ENCODE results near the gene PLEKHA1.
A peak's percentile ranks its signal among the peaks of the same experiment; 100 is the strongest.

PLEKHA1 gene

DNA sequence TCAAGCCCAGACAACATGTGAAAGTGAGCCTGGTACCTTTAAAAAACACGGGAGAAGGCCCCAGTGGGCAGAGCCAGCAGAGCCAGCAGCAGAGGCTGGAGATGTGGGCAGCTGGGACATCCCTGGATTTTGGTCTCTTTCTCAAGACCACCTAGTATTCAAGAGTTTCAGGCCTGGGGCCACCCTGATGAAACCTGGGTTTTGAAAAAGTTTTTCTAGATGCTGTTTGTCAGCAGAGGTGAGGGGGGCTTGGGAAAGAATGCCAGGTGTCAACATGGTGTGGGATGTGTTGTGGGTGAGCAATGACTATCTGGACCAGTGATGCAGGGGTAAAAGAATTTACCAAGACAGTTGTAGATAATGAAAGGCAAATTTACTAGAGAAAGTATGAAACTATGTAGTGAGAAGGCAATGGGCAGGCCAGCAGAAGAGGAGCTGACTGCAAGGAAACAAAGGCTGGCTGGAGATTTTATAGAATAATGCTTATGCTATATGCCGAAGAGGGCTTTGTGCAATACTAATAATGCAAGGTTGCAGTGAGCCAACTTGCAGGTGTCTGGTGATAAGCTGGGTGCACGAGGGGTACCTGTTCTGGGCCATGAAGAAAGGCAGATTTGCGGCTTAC is 28.1 kb upstream of the PLEKHA1 start:
- no peak for DNase-seq (ENCODE audit: low read depth, low spot score)
- no peak overlapping the region for H3K27ac ChIP-seq

DNA sequence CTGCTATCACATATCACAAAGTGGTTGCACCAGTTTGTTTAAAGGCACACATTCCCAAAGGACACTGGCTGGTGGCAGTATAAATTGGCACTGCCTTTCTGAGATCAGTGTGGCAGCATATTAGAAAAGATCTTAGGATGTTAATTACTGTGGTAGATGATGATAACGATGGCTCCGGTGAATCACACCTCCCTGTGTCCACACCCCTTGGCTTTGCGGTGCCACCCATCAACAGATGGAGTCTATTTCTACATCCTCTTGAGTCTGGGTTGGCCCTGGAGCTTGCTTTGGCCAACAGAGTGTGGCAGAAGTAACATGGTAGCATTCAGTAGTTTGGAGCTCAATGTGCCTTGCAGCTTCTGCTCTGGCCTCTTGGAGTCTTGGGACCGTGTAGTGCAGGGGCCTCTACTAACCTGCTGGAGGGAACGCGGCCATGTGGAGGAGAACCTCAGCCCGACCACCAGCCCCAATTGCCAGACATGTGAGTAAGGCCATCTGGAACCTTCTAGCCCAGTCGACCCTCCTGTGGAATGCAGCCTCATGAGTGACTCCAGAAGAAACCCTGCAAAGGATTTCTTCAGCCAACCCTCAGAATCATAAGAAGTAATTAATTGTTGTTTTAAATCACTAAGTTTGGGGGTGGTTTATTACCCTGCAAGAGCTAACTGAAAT is 27.2 kb upstream of the PLEKHA1 start:
- no peak for DNase-seq (ENCODE audit: low read depth, low spot score)
- H3K27ac ChIP-seq = no peak overlapping the region

DNA sequence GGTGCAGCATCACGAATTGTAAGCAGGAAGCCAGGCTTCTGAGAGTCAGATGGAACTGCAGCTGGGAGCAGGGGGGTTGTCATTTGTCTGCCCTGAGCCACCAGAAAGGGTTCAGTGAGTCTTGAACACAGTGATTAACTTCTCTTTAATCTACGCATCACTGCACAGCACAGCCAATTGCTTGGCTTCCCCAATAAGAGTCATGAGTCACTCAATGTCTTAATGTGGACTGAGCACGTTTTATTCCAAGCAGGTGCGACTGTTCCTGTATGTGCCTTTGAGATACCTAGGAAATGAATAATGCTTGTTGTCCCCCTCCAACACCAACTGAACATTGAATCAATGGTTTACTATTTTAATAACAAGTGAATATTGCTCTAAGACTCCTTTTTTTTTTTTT is 26.0 kb upstream of the PLEKHA1 start:
- DNase-seq (ENCODE audit: low read depth, low spot score) = no peak
- H3K27ac ChIP-seq = no peak overlapping the region

DNA sequence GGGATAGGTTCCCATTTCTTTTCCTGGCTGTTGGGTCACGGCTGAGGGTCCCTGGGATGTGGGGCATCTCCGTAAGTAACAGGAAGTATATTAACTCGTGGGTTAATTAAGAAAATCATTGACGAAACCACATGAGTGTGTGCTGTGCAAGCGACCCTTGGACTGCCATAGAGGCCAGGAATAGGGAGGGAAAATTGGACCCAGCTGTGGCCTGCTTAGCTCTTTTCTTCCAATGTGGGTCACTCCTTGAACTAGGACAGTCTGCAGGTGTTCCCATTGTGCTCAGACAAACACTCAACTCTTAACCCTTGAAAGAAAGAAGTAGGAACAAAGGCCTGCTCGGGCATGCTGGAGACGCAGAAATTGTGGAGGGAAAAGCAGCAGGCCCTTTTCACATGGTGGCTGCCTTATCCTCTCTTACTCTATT is 25.6 kb upstream of the PLEKHA1 start:
- no peak for DNase-seq (ENCODE audit: low read depth, low spot score)
- H3K27ac ChIP-seq = no peak overlapping the region

DNA sequence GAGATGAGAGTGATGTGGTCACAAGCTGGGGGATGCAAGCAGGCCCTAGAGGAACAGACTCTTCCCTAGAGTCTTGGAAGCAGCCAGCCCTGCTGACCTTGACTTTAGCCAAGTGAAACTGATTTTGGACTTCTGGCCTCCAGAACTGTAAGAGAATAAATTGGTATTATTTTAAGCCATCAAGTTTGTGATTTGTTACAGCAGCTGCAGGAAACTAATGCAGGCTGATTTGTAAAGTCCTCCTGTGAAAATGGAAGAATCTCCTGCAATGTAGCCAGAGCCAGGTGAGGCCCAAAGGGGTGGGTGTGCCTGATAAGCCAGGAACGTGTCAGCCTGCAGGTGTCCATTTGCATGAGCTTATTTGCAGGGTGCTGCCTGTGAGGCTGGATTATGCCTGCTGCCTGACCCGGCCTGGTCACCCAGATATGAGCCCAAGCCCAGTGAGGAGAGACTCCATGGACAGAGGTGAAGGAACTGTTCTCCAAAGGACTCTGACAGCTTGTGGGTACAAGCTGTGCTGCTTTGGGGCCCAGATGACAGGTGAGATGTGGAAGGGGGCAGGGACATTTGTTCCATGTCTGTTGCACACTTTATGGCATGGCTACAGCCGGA is 24.6 kb upstream of the PLEKHA1 start:
- no peak overlapping the region for H3K27ac ChIP-seq
- no peak for DNase-seq (ENCODE audit: low read depth, low spot score)

DNA sequence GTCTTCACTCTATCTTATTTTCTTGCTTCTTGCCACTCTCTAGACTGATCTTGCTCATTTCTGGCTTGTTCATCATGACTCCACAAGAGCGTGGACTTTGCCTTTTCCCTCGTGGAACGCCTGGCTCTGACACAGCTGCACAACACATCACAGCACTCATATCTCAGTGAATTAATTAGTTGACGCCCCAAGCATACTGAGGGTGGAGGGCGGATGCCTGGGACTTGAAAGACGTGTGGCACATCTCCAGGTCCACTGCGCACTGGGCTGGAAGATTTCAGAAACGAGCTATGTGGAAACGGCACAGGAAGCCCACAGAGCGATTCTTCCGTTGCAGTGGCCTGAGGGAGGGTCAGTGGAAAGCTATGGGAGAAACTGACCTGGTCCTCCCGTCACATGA is 23.6 kb upstream of the PLEKHA1 start:
- no peak for DNase-seq (ENCODE audit: low read depth, low spot score)
- H3K27ac ChIP-seq = no peak overlapping the region

DNA sequence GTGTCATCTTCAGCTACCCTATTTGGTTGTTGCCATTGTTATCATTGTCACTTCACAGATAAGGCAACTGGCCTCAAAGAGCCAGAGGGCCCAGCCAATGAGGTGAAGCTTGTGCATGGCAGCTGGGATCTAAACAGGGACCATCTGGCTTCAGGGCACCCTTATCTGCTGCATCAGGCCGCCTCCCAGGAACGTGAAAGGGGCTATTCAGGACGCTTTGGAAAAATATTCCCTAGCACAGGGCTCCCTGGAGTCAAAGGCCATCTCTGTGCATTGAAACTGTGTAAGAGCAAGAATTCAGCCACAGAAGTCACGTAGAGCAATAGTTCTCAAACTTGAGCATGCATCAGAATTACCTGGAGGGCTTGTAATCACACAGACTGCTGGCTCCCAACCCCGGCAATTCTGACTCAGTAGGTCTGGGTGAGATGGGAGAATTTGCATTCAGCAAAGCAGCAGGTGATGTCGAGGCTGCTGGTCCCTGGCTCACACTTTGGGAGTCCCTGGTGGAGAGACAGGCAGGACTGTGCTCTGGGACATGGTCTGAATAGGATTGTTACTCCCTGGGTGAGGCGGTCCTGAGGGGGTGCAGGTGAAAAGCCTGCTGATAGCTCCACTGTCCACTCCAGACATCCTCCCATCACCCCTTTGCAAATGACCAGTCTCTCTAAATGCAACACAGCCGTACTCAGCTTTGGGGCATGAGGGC is 21.5 kb upstream of the PLEKHA1 start:
- no peak overlapping the region for H3K27ac ChIP-seq
- DNase-seq (ENCODE audit: low read depth, low spot score) = no peak

DNA sequence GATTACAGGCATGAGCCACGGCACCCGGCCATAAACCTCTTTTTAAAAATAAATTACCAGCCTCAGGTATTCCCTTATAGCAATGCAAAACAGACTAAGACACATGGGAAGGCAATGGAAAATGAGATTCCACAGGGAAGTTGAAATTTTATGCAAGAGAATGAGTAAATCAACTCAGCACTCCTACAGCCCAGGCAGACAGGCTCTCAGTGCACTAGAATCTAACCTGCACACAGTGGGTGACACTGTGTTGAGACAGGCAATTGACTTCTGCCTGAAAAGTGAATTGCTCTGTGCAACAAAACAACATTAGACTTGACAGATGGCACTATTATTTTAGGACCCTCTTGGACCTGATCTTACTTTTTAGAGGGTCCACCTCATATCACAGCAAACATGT is 20.1 kb upstream of the PLEKHA1 start:
- no peak for DNase-seq (ENCODE audit: low read depth, low spot score)
- H3K27ac ChIP-seq = no peak overlapping the region

DNA sequence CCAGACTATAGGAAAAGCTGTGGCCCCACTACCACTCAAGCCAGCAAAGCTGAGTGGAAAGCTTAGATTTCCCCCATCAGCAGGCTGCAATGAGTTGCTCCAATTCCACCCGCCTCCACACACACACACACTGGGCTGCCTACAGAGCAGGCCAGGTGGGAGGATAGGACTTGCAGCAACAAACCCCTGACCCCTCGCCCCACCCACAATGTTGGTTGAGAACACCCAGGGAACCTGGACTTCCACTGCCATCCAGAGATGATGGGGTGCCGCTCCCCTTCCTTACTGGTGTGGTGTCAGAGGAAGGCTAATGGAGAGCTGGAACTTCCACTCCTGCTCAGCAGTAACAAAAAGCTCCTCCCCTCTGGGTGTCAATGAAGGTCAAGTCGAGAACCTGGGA is 16.8 kb upstream of the PLEKHA1 start:
- no peak for DNase-seq (ENCODE audit: low read depth, low spot score)
- no peak overlapping the region for H3K27ac ChIP-seq

DNA sequence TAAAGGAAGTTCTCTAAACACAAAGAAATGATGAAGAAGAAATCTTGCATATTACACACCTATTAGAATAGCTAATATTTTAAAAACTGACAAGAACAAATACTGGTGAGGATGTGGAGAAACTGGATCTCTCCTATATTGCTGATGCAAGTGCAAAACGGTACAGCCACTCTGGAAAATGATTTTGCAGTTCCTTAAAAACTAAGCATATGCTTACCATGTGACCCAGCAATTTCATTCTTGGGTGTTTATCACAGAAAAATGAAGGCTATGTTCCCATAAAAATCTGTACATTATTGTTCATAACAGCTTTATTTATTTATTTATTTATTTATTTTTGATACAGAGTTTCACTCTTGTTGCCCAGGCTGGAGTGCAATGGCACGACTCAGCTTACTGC is 14.9 kb upstream of the PLEKHA1 start:
- DNase-seq (ENCODE audit: low read depth, low spot score) = no peak

DNA sequence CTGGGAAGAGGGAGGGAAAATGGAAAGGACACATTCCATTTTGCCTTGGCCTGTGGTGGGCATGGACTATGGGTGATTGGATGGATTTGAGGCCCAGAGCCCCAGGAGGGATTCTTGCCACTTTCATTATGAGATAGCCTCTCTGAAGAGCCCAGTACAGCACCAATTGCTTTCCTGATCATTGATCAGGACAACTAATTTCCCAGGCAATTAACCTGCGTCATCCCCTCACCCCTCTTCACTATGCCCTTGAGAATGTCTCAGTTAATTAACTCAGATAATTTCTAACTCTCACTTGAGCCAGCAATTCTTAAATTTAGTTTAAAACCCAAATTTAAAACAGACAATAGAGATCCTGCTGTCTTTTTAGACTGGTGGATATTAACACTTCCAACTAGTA is 13.5 kb upstream of the PLEKHA1 start:
- H3K27ac ChIP-seq = no peak overlapping the region
- no peak for DNase-seq (ENCODE audit: low read depth, low spot score)

More for the DNA sequence above, 14.9 kb upstream of the PLEKHA1 start:
- H3K27ac ChIP-seq = no peak overlapping the region

DNA sequence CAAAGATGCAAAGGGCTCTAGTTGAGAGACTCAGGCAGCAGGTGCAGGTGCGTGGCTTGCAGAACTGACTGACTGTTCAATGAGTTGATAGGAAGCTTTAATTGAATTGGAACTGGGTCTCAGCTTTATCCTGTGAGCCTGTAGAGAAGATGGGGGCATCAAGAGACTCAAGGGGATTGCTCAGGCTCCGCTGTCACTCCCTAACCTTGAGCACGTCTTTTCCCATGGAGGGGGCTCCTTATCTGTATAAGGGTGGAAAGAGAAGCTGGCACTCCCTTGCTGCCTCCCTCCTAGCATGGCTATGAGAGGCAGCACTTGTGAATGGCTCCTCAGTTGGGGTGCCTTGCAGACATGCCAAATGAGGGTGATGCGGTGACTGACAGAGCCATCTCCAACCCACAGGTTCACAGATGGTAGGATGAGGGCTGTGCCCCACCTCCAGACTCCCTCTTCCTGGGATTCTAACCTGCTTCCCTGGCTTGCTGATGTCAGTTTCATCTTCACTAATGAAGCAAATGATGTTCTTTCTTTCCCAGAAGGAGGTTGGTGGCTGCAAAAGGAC is 12.4 kb upstream of the PLEKHA1 start:
- no peak for DNase-seq (ENCODE audit: low read depth, low spot score)
- H3K27ac ChIP-seq = no peak overlapping the region

DNA sequence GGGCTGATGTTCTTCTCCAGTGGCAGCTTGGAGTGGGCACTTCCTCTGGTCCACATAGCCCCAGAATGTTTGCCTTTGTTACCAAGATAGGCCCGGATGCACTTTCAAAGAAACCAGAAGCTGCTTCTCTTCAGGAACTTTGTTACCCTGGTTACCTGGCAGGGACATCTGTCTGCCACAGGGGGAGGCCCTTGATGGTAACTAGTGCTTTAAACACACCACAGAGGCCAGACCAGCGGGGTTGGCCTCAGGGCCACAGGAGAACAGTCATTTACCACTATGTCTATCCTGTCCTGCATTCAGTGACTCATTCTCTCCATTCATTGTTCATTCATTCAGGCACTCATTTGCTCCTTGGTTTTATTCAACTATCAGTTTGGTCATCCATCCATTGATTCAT is 11.9 kb upstream of the PLEKHA1 start:
- DNase-seq (ENCODE audit: low read depth, low spot score) = no peak
- H3K27ac ChIP-seq = peak overlapping the region; percentile 65

DNA sequence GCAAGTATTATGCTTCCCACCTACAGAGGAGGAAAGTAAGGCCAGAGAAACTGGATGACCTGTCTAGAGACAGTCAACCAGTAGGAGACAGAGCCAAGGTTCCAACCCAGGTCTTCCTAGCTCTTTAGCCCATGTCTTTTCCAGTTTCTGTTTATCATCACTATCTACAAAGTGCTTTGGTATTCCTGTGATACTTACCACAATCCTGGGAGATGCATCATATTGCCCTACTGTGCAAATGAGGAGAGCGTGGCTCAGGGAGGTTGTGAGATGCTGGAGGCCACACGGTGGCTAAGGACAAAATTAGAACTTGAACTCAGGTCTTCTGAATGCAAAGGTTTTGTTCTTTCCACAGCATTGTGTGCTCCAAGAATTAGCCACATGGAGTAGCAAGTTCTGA is 11.2 kb upstream of the PLEKHA1 start:
- peak overlapping the region; percentile 65 for H3K27ac ChIP-seq
- DNase-seq (ENCODE audit: low read depth, low spot score) = no peak

DNA sequence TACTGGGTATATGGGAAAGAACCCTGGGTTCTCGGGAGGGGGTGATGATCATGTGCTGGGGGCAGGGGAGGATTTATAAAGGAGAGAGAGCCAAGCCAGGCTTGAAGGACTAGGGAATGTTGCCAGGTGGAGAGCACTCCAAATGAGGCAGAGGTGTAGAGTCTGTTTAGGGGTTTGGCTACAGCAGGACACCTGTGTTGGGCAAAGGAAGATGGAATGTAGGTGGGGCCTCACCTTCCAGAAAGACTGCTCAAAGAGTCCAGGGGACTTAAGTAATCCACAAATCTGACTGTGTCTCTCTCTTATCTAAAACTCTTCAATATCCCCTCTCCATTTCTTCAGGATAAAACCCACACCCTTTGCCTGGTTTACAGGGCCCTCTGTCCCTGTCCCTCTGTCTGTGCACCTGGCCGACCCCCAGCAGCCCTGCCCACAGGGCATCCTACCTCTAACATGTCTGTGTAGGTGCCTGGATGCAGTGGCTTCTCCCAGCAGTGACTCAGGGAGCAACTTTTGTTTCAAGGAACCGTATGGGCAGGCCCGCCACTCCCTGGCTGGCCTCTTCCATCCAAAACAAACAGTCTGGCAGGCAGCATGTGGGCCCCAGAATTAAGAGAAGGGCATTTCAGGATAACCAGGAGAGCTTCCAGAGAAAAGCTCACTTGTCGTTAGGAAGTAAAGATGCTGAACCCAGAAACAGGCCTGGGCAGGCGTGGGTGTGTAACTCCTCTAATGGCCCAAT is 10.6 kb upstream of the PLEKHA1 start:
- no peak for DNase-seq (ENCODE audit: low read depth, low spot score)
- H3K27ac ChIP-seq = peak overlapping the region; percentile 65

DNA sequence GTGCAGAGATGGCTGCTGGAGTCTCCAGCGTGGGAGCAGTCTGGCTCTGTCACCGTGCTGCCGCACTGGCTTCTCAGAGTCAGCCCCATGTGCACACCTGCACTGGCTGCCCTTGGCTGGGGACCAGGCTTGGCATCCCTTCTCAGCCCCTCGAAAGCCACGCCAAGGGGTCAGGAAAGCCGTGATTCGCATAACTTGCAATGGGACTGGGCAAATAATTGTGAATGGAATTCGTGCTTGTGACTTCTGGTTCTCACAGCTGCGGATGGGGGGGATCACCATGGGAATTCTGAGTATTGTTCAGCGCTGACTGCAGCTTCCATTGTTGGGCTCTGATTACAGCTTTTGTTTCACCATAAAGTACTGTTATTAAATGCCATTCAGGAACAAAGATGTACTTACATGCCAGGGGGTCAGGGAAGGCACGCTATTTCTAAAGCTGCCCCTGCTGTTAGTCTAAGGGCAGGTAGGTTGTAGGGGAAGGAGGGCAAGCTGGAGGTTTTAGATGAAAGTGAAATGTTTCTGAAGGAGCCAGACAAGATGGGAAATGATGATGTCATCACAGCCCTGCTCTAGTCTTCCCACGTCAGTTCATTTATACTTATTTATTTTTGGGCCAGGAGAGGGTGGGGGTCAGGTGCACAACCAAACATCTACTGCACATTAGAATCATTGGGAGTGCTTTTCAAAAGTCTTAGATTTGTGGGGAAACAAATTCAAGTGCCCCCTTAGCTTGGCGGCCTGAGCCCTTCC is 5.8 kb upstream of the PLEKHA1 start:
- no peak for DNase-seq (ENCODE audit: low read depth, low spot score)
- H3K27ac ChIP-seq = no peak overlapping the region

DNA sequence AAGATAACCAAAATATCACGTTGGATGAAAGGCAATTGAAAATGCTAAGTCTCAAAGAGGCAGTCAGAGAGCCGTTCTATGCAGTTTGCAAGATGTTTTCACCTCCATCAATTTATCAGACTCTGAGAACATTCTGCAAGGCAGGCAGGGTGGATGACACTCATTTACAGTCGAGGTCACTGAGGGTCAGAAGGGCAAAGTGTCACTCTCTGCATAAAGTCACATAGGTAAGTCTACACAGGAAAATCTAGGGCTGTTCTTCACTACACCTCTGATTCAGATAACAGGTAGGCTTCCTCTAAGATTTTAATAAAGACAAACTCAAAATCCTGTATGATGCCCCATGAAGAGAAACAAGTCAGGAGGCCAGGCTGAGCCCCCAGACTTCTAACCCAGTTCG is 1.4 kb upstream of the PLEKHA1 start:
- peak overlapping the region; percentile 91 for H3K27ac ChIP-seq
- DNase-seq (ENCODE audit: low read depth, low spot score) = no peak

DNA sequence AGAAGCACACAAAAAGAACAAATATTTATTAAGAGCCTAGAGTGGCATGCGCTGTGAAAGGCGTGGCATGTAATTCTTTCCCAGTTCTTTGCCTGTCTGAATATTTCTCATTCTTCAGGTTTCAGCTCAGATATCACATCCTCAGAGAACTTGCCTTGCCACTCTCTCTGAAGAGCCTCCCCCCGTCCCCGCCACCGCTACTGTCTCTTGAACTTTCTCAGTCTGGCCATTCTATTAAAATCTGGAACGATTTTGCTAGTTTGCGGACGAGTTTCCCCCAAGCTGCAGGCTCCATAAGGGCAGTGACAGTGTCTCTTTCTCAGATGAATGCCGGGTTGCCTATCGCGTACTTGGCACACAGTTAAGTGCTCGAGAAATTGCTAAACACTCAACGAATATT is 787 bp upstream of the PLEKHA1 start:
- H3K27ac ChIP-seq = peak overlapping the region; percentile 91
- no peak for DNase-seq (ENCODE audit: low read depth, low spot score)

DNA sequence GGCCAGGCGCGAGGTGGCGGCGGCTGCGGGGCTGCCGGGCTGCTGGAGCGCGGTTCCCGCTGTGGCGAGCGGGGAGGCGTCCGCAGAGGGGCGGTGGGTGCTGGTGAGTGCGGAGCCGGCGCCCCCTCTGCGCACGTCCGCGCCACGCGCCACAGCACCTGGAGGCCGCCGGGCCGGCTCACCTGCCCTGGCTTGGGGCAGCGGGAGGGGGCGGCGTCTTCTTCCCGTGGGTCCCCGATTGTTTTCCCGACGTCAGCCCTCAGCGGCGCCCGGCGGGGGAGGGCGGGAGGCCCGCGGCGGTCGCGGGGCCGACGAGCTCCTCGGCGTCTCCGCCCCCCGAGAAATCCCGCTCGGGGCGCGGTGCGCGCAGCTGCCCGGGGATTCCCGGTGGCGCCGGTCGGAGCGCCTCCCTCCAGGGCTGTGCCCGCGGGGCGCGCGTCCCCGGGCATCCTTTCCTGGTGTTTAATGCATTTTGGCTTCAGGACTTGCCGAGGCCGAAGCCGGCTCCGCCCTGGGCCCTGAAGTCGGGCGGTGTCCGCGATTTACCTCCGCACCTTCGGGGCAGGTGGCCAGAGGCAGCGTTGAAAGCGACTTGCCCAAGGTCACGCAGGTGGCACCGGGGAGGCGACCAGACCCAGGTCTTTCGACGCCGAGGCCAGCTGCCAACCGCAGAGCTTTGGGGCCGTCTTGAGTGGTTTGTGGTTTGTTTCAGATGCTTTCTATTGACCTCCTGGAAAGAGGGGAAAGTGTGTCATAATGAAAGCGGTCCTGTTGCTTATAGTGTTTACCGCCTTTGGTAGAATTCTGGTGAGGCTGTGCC is 561 bp downstream of the PLEKHA1 start:
- peak overlapping the region; percentile 91 for H3K27ac ChIP-seq
- no peak for DNase-seq (ENCODE audit: low read depth, low spot score)
